Right cardiac atrium (tissue), 5 donors: Measurements from ENCODE around the gene IRF2BPL. TPM values are rescaled to one million over a fixed set of nuclear protein-coding genes. Genes with fewer than 3 reads are reported as not detected.
A peak's percentile ranks its signal among the peaks of the same experiment; 100 is the strongest.

ENCODE experiments used
- ATAC-seq, 2 donors: fragments of 200-7000 bp; cut with Tn5 transposase; one replicate each; pipeline versions ENCODE4 v1.8.0 to v1.9.1; 2020; ENCODE audit warnings: moderate library complexity in 2 of 2, mild to moderate bottlenecking in 1 of 2
- DNase-seq, 3 donors: peaks; one replicate each; pipeline ENCODE4 v3.0.0-alpha.2; 2020
- H3K27ac ChIP-seq: one replicate; pipeline ENCODE4 v1.5.1; 2013; ENCODE audit warnings: mild to moderate bottlenecking, low read length, control low read depth, moderate library complexity
- H3K27me3 ChIP-seq: one replicate; pipeline ENCODE4 v1.6.1; 2013; ENCODE audit not compliant: control insufficient read depth, insufficient read depth
- H3K4me1 ChIP-seq: one replicate; pipeline ENCODE4 v1.6.1; 2013; ENCODE audit warnings: low read length; ENCODE audit not compliant: control insufficient read depth, insufficient read depth
- H3K4me3 ChIP-seq: one replicate; pipeline ENCODE4 v1.5.1; 2013; ENCODE audit warnings: low read length, control low read depth
- H3K9me3 ChIP-seq: one replicate; pipeline ENCODE4 v1.6.1; 2013; ENCODE audit warnings: low read length; ENCODE audit not compliant: control insufficient read depth
- WGBS: extraction: QIAGEN DNeasy Blood & Tissue Kit; methylation state at CpG from one replicate; pipeline ENCODE4 v1.1.7; 2013; 5-methylcytosine and 5-hydroxymethylcytosine counted together
- intact Hi-C, 4 donors: fragments of 100-400 bp; cut with DNase I; formaldehyde crosslinking; loops; one replicate each; pipeline versions ENCODE4 v1.11.0 to v1.14.0; 2022 to 2023
- long read RNA-seq, 4 donors: library from polyadenylated mRNA; unstranded; transcript quantifications; one replicate each; pipeline ENCODE4 v2.0.0, GENCODE V29; 2020 to 2021
- polyA plus RNA-seq: library from polyadenylated mRNA; stranded (reverse); fragments of 200-250 nt; gene quantifications from one replicate; pipeline ENCODE4 v1.2.3, GENCODE V29; 2013
- total RNA-seq, 4 donors: library from RNA; stranded (reverse); fragmentation: NEBNext Ultra II Directional; extraction: Animal tissue kit (Norgen Biotek cat#: 25700); gene quantifications; one replicate each; pipeline ENCODE4 v1.2.1, GENCODE V29; 2021
- donor health status: healthy with polysubstance abuse.
- donor health status: DM: no; HTN: yes; CAD: no.
- donor health status: DM: no; HTN: no; CAD: no.
- donor health status: DM: no; HTN: yes; CAD: no; lungs with severe emphysema.
- donor health status: DM: yes; HTN: yes; CAD: no.

Gene IRF2BPL
- total RNA-seq (10 to 100 TPM; 43.5 to 61.2 (median 51.5) TPM), polyA plus RNA-seq (22.0 TPM)
- long read RNA-seq, donor 1, full-length matches to known transcripts = 114 of 114 reads
- long read RNA-seq, donor 1, partial matches to known transcripts = 0 of 114 reads
- long read RNA-seq, donor 1, other reads (novel, unspliced or antisense) = 0 of 114 reads
- long read RNA-seq, donor 2, full-length matches to known transcripts = 55 of 56 reads
- long read RNA-seq, donor 2, partial matches to known transcripts = 0 of 56 reads
- long read RNA-seq, donor 2, other reads (novel, unspliced or antisense) = 1 of 56 reads
- long read RNA-seq, donor 3, full-length matches to known transcripts = 9 of 9 reads
- long read RNA-seq, donor 3, partial matches to known transcripts = 0 of 9 reads
- long read RNA-seq, donor 3, other reads (novel, unspliced or antisense) = 0 of 9 reads
- long read RNA-seq, donor 4, full-length matches to known transcripts = 75 of 75 reads
- long read RNA-seq, donor 4, partial matches to known transcripts = 0 of 75 reads
- long read RNA-seq, donor 4, other reads (novel, unspliced or antisense) = 0 of 75 reads

- intact Hi-C loops = loop anchor here in 3 of 4 donors (5.0 to 10.0 kb wide), 2 partner anchors 71 to 114 kb away; no protein-coding TSS in a partner anchor
- Histone ChIP-seq H3K27ac (peak within 1 kb of the TSS; percentile 99), H3K9me3 (no peaks in the 10 kb centered on the region), H3K27me3 (no peaks in the 10 kb centered on the region), H3K4me1 (peaks cover 8% of the 10 kb centered on the region), H3K4me3 (peak within 1 kb of the TSS; percentile 95)
- under 1% methylated on average over 84 of the region's 84 CpGs for WGBS
- DNase-seq (peak; percentile 99 to 100 (median 100)), ATAC-seq (peak; percentile 77 to 81)
These were observed at the start of gene IRF2BPL for GRCh38 chr14:77028384-77029231. IRF2BPL (minus strand) TSS chr14:77028708; CDS start chr14:77027792, 916 bp downstream.

DNA sequence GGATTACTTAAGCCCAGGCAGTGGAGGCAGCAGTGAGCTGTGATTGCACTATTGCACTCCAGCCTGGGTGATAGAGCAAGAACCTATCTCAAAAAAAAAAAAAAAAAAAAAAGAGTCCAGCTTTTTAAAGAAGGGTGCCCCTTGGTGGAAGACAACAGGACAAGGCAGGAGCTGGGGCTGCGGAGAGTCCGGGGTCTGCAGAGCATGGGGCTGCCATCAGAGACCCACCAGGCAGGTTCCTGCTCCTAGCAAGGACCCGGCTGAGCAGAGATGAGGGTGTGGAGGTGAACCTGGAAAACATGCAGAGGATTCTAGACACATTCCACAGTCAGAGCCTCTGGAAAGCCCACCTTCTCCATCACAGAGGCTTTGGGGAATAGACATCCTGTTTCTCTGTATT, 48.5 kb upstream of the IRF2BPL start:
- no peaks in the 10 kb centered on the region for H3K27me3 ChIP-seq
- intact Hi-C loops = no loop called here
- no peak overlapping the region for H3K4me3 ChIP-seq
- peak overlapping the region; percentile 94 for H3K27ac ChIP-seq
- peaks cover 6% of the 10 kb centered on the region for H3K4me1 ChIP-seq
- DNase-seq (no peak), ATAC-seq (peak; percentile 15 to 27)
- 81% methylated on average over 3 of the region's 3 CpGs for WGBS
- H3K9me3 ChIP-seq = no peaks in the 10 kb centered on the region

DNA sequence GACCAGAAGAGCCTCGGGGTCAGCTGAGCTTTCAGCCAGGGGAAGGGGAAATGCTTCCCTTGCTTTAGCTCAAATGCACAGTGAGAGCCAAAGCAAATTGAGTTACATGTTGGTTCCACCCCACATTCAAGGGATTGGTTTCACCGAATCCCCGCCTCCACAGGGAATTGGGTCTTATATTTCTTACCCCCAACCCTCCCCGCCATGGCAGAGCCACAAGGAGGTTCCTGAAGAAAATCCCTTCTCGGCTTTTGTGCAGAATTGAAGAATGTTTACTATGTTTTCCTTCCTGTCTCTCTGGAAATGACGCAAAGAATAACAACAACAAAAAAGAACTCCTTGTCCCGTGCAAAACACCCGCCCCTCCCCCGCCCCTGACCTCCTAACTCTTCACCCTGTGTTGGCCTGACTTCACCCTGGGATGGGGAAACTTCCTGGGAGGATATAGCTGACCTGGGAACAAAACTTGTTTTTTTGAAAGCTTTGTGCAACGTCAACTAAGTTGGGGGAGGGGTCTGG, 47.7 kb upstream of the IRF2BPL start:
- ATAC-seq = peak; percentile 94 to 96
- DNase-seq = peak; percentile 82 to 92 (median 90)
- Histone ChIP-seq H3K4me3 (peak overlapping the region; percentile 34), H3K27me3 (no peaks in the 10 kb centered on the region), H3K4me1 (peaks cover 6% of the 10 kb centered on the region), H3K9me3 (no peaks in the 10 kb centered on the region), H3K27ac (peak overlapping the region; percentile 94)
- intact Hi-C loops = no loop called here
- WGBS = 21% methylated on average over 10 of the region's 10 CpGs

DNA sequence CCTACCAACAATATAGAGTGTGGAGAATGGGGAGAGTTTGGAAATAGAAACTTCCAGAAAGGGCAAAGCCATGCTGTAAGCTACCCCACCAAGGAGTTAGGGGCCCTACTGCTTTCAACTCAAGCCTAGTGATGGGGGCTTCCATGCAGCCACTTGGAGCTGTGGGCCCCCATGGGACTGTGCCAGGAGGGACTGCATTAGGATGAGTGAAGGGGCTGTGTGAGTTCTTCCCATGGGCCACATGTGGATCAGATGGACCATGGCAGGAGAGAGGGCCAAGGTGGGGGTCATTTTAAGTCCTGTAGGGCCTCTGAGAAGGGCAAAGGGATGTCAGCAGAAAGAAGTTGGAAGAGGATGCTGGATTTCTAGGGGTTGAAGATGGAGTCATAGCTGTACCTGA, 46.5 kb upstream of the IRF2BPL start:
- DNase-seq (peak in 1 of 3 donors; percentile 49), ATAC-seq (no peak)
- H3K4me1 ChIP-seq = peaks cover 11% of the 10 kb centered on the region
- H3K4me3 ChIP-seq = peak overlapping the region; percentile 34
- intact Hi-C loops = loop anchor here in 1 of 4 donors (5.0 kb wide), 1 partner anchor 198 kb away; no protein-coding TSS in a partner anchor
- H3K9me3 ChIP-seq = no peaks in the 10 kb centered on the region
- H3K27ac ChIP-seq = peak overlapping the region; percentile 89
- no peaks in the 10 kb centered on the region for H3K27me3 ChIP-seq

GRCh38 chr14:77071938-77072388, 43.5 kb upstream of the IRF2BPL start:
- DNase-seq (no peak), ATAC-seq (no peak)
- Histone ChIP-seq H3K27me3 (no peaks in the 10 kb centered on the region), H3K27ac (no peak overlapping the region), H3K4me3 (no peak overlapping the region), H3K9me3 (no peaks in the 10 kb centered on the region), H3K4me1 (peaks cover 15% of the 10 kb centered on the region)
- WGBS = 85% methylated on average over 3 of the region's 3 CpGs
- intact Hi-C loops = loop anchor here in 1 of 4 donors (5.0 kb wide), 1 partner anchor 195 kb away; no protein-coding TSS in a partner anchor

GRCh38 chr14:77069551-77069950, 41.0 kb upstream of the IRF2BPL start:
- H3K9me3 ChIP-seq = no peaks in the 10 kb centered on the region
- intact Hi-C loops = loop anchor here in 2 of 4 donors (2.0 to 5.0 kb wide), 3 partner anchors 157 to 193 kb away; no protein-coding TSS in a partner anchor
- 84% methylated on average over 7 of the region's 7 CpGs for WGBS
- DNase-seq (peak in 2 of 3 donors; percentile 56 to 64), ATAC-seq (no peak)
- H3K4me3 ChIP-seq = no peak overlapping the region
- H3K27me3 ChIP-seq = no peaks in the 10 kb centered on the region
- H3K27ac ChIP-seq = peak overlapping the region; percentile 5
- peaks cover 11% of the 10 kb centered on the region for H3K4me1 ChIP-seq

GRCh38 chr14:77068517-77069200, 40.2 kb upstream of the IRF2BPL start:
- DNase-seq (no peak), ATAC-seq (no peak)
- peak overlapping the region; percentile 11 for H3K27ac ChIP-seq
- H3K27me3 ChIP-seq = no peaks in the 10 kb centered on the region
- no peaks in the 10 kb centered on the region for H3K9me3 ChIP-seq
- intact Hi-C loops = loop anchor here in 2 of 4 donors (2.0 to 5.0 kb wide), 3 partner anchors 156 to 192 kb away; no protein-coding TSS in a partner anchor
- H3K4me3 ChIP-seq = no peak overlapping the region
- peaks cover 12% of the 10 kb centered on the region for H3K4me1 ChIP-seq
- 60% methylated on average over 5 of the region's 5 CpGs for WGBS

GRCh38 chr14:77067632-77068516, 39.4 kb upstream of the IRF2BPL start:
- H3K27me3 ChIP-seq = no peaks in the 10 kb centered on the region
- intact Hi-C loops = loop anchor here in 2 of 4 donors (2.0 to 5.0 kb wide), 3 partner anchors 156 to 191 kb away; no protein-coding TSS in a partner anchor
- peaks cover 12% of the 10 kb centered on the region for H3K4me1 ChIP-seq
- ATAC-seq (peak; percentile 71 to 78), DNase-seq (peak; percentile 74 to 87 (median 87))
- H3K4me3 ChIP-seq = no peak overlapping the region
- no peaks in the 10 kb centered on the region for H3K9me3 ChIP-seq
- WGBS = 50% methylated on average over 11 of the region's 11 CpGs
- H3K27ac ChIP-seq = peak overlapping the region; percentile 21

GRCh38 chr14:77066578-77067172, 38.2 kb upstream of the IRF2BPL start:
- Histone ChIP-seq H3K27me3 (no peaks in the 10 kb centered on the region), H3K4me1 (peaks cover 12% of the 10 kb centered on the region), H3K9me3 (no peaks in the 10 kb centered on the region), H3K27ac (no peak overlapping the region), H3K4me3 (no peak overlapping the region)
- 45% methylated on average over 10 of the region's 10 CpGs for WGBS
- ATAC-seq = no peak
- intact Hi-C loops = loop anchor here in 2 of 4 donors (5.0 kb wide), 2 partner anchors 154 to 189 kb away; no protein-coding TSS in a partner anchor
- DNase-seq = peak in 1 of 3 donors; percentile 53
